GM12878 (cell line): ENCODE data around the gene C19orf33. TPM values are rescaled to one million over a fixed set of nuclear protein-coding genes. Genes with fewer than 3 reads are reported as not detected.
A peak's percentile ranks its signal among the peaks of the same experiment; 100 is the strongest.

ENCODE experiments used
- ATAC-seq: fragments of 200-7000 bp; cut with Tn5 transposase; 3 replicates; pipeline ENCODE4 v1.9.1; 2020; ENCODE audit warnings: mild to moderate bottlenecking, moderate library complexity
- BruUV-seq: library from RNA; stranded (reverse); fragments of 400-500 nt; replicated peaks from 2 replicates; lab custom pipeline; 2021; lab: Mats Ljungman, UMichigan
- CTCF ChIA-PET: fragments of 300-600 bp; sonication (Branson Sonifier 250); formaldehyde crosslinking; extraction: SDS; loops from one replicate; lab custom pipeline; 2021; ENCODE audit warnings: inconsistent platforms; lab: Yijun Ruan, JAX
- POLR2A ChIA-PET: fragments of 350-600 bp; formaldehyde crosslinking; extraction: SDS; loops from one replicate; lab custom pipeline; 2021; ENCODE audit warnings: inconsistent platforms; lab: Charles Lee
- RAD21 ChIA-PET: fragments of 300-600 bp; sonication (Branson Sonifier 250); formaldehyde crosslinking; loops from one replicate; lab custom pipeline; 2023; ENCODE audit warnings: antibody characterized with exemption; ENCODE audit not compliant: unreplicated experiment; lab: Charles Lee
- SMC1A ChIA-PET: fragments of 300-600 bp; sonication (Branson Sonifier 250); formaldehyde crosslinking; loops from one replicate; lab custom pipeline; 2023; ENCODE audit not compliant: unreplicated experiment, uncharacterized antibody; lab: Charles Lee
- DNase-seq: peaks from one replicate; pipeline ENCODE4 v3.0.0-alpha.2; 2011; ENCODE audit warnings: low read depth, low spot score
- FAIRE-seq: peaks from 3 replicates; lab custom pipeline; 2011; peaks lifted over from hg19 to GRCh38; lab: Jason Lieb, UNC
- H2AFZ ChIP-seq: 2 replicates; pipeline ENCODE4 v1.6.0; 2011; ENCODE audit warnings: low read depth, low read length, control low read depth; ENCODE audit not compliant: control insufficient read depth
- H3K27ac ChIP-seq: 2 replicates; pipeline ENCODE4 v1.5.1; 2011; ENCODE audit warnings: control low read depth; ENCODE audit not compliant: control insufficient read depth, insufficient read depth
- H3K27me3 ChIP-seq, 2 experiments: replicated peaks in 1 of 2; 2 replicates each; pipeline versions ENCODE4 v1.6.0 to v1.6.1; 2011; ENCODE audit warnings: low read length in 1 of 2; ENCODE audit not compliant: control insufficient read depth in 2 of 2, insufficient read depth in 2 of 2
- H3K36me3 ChIP-seq, 2 experiments: 2 replicates each; pipeline ENCODE4 v1.5.1; 2011; ENCODE audit warnings: low read length in 1 of 2; ENCODE audit not compliant: control insufficient read depth in 2 of 2, insufficient read depth in 2 of 2
- H3K4me1 ChIP-seq: 2 replicates; pipeline ENCODE4 v1.6.1; 2011; ENCODE audit warnings: mild to moderate bottlenecking, low read length, moderate library complexity, mixed read lengths; ENCODE audit not compliant: control insufficient read depth, insufficient read depth
- H3K4me2 ChIP-seq: 2 replicates; pipeline ENCODE4 v1.6.0; 2011; ENCODE audit warnings: control low read depth; ENCODE audit not compliant: control insufficient read depth, insufficient read depth
- H3K4me3 ChIP-seq: fragments of 200-600 bp; sonication (generic); 2 replicates; pipeline ENCODE4 v1.5.1; 2016
- H3K79me2 ChIP-seq: 2 replicates; pipeline ENCODE4 v1.6.0; 2011; ENCODE audit warnings: low read length; ENCODE audit not compliant: control insufficient read depth, insufficient read depth
- H3K9ac ChIP-seq: 2 replicates; pipeline ENCODE4 v1.8.0; 2011; ENCODE audit warnings: low read length, control low read depth, mixed read lengths; ENCODE audit not compliant: control insufficient read depth, insufficient read depth
- H3K9me3 ChIP-seq: replicated peaks from 3 replicates; pipeline ENCODE4 v1.5.1; 2011; ENCODE audit warnings: mild to moderate bottlenecking, low read length; ENCODE audit not compliant: control insufficient read depth, insufficient read depth
- H4K20me1 ChIP-seq: 2 replicates; pipeline ENCODE4 v1.6.0; 2011; ENCODE audit not compliant: control insufficient read depth, insufficient read depth
- ATF7 ChIP-seq: fragments of 450-650 bp; IDR thresholded peaks from 2 replicates; pipeline ENCODE4 v1.6.1; 2016; ENCODE audit warnings: low read depth, mild to moderate bottlenecking
- NR2C2 ChIP-seq: IDR thresholded peaks from 2 replicates; pipeline ENCODE4 v1.6.1; 2011; ENCODE audit warnings: borderline replicate concordance, low read depth; ENCODE audit not compliant: control insufficient read depth, insufficient read length
- NRF1 ChIP-seq: conservative IDR thresholded peaks from 2 replicates; pipeline ENCODE4 v1.6.1; 2011; ENCODE audit warnings: mild to moderate bottlenecking, low read depth, low read length, improper control_type of control experiment
- SIX5 ChIP-seq: IDR thresholded peaks from 2 replicates; pipeline ENCODE4 v1.6.1; 2011; ENCODE audit warnings: mild to moderate bottlenecking, low read depth, low read length, moderate library complexity; ENCODE audit not compliant: severe bottlenecking
- ZSCAN29 ChIP-seq: fragments of 450-650 bp; IDR thresholded peaks from 2 replicates; pipeline ENCODE4 v1.6.1; 2017; ENCODE audit warnings: mild to moderate bottlenecking, moderate library complexity
- WGBS: methylation state at CpG from one replicate; pipeline ENCODE4 v1.1.6; 2016; ENCODE audit warnings: low lambda C conversion rate; ENCODE audit not compliant: insufficient replicate concordance, insufficient coverage; ENCODE audit errors: missing lambda C conversion rate; 5-methylcytosine and 5-hydroxymethylcytosine counted together
- in situ Hi-C: fragments of 300-500 bp; cut with MboI; formaldehyde crosslinking; loops from 9 replicates; pipeline ENCODE4 v1.14.3; 2018; ENCODE audit warnings: mixed read lengths
- intact Hi-C: fragments of 100-400 bp; cut with micrococcal nuclease; formaldehyde crosslinking; loops from one replicate; pipeline ENCODE4 v1.14.2; 2022; ENCODE audit not compliant: unreplicated experiment
- polyA plus RNA-seq, 11 experiments: library from polyadenylated mRNA; depleted of rRNA in 4 of 11; unstranded in 6 of 11; stranded (reverse) in 5 of 11; fragments of >200 nt; fragmentation: Nextera tagmentation in 4 of 11; fragmentation: Illumina TruSeq in 1 of 11; extraction: Ambion mirVana in 4 of 11; extraction: Trizol in 1 of 11; gene quantifications; 1 replicate in 1 of 11; 2 replicates in 10 of 11; pipeline versions ENCODE4 v1.2.1 to v1.2.3, GENCODE V29; 2011 to 2016; ENCODE audit warnings: inconsistent platforms in 2 of 11, missing spikeins in 2 of 11, low read depth in 1 of 11
- total RNA-seq, 4 experiments: library from RNA; depleted of rRNA in 3 of 4; stranded (reverse); fragments of >200 nt in 3 of 4; fragmentation: Illumina TruSeq in 1 of 4; extraction: Trizol in 1 of 4; gene quantifications; 2 replicates each; pipeline versions ENCODE4 v1.2.1 to v1.2.3, GENCODE V29; 2013 to 2021
- TF ChIP-seq, protein P1 (sequence below): fragments of 450-650 bp; IDR thresholded peaks from 2 replicates; pipeline ENCODE4 v1.6.1; 2018; ENCODE audit warnings: mild to moderate bottlenecking, low read depth, moderate library complexity; ENCODE audit not compliant: partially characterized antibody
- TF ChIP-seq, protein P2 (sequence below): fragments of 450-650 bp; formaldehyde crosslinking; IDR thresholded peaks from 2 replicates; pipeline ENCODE4 v1.5.0; 2022; ENCODE audit warnings: mild to moderate bottlenecking, missing genetic modification characterization

Gene C19orf33
- total and polyA plus RNA-seq, 10 of the 15 experiments (the other 5 are each of a cell fraction or from before 2014, with no cell fraction given) = 0.28 to 0.45 TPM; not detected in 8

DNA sequence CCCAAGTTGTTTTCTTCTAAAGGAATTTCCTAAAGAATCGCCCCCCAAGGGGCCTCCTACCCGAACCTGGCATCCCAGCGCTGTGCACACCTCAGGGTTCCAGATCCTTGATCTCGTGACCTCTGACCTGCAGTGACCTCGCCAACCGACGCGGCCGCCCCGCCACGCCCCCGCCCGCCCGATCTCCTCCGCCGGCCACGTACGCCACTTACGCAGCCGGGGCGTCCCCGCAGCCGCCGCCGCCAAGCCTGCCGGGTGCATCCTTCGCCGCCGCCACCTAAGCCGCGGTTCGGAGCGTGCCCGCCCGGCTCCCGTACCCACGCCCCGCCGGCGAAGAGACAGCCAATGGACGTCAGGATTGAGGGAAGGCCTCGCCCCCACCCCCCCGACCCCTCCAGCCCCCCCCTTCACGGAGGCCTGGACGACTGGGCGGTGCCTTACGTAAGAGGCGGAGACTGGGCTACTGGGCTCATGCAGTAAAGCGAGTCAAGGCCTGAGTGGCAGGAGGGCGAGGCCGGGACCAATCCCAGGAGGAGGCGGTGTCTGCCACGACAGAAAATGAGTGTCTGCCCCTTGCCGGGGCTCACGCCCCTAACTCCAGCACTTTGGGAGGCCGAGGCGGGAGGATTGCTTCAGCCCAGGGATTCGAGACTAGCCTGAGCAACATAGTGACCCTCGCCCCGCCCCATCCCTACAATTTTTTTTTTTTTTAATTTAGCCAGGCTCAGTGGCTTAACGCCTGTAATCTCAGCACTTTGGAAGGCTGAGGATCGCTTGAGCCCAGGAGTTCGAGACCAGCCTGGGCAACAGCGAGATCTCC is 11.8 kb downstream of the C19orf33 start, which contains the start of gene YIF1B (continued):
- TF ChIP-seq ATF7 = peak; percentile 53

DNA sequence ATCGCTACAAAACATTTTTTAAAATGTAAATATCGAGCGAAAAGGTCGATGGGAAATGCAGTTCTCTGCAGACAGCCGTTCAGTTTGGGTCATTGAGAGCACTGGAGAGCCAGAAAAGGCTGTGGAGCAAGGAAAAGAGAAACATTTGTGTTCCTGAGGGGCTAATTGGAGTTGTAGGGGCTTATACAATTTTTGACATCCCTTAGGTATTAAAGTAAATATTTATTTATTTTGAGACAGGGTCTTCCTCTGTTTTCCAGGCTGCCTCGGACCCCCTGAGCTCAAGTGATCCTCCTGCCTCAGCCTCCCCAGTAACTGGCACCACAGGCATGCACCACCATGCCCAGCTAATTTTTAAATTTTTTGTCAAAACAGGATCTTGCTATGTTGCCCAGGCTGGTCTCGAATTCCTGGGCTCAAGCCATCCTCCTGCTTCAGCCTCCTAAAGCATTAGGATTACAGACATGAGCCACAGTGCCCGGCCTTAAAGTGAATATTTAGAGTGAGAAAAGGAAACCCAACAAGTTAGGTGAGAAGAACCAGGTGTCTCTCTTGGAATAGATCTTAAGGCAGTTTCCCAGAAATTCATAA is 12.5 kb downstream of the C19orf33 start:
- peak overlapping the region; percentile 51; the same call in 1 of the 2 replicates for H3K4me3 ChIP-seq
- ChIA-PET SMC1A (no interaction called here), POLR2A (no interaction called here), CTCF (no interaction called here), RAD21 (no interaction called here)
- peaks cover 3% of the 10 kb centered on the region; the same call in 1 of the 2 replicates for H3K4me1 ChIP-seq
- no TSS peak for BruUV-seq
- H3K9me3 ChIP-seq = no peaks in the 10 kb centered on the region
- H3K4me2 ChIP-seq = peak overlapping the region; percentile 56
- H3K27me3 ChIP-seq = no peaks in the 10 kb centered on the region; a peak in 2 of 4 replicates
- peaks cover 4% of the 10 kb centered on the region for H3K79me2 ChIP-seq
- peak overlapping the region; percentile 84 for H2AFZ ChIP-seq
- H3K9ac ChIP-seq = peak overlapping the region; percentile 76
- intact Hi-C loops = loop anchor here (5.0 kb wide), 1 partner anchor 74 kb away; no protein-coding TSS in a partner anchor
- FAIRE-seq (no peak), ATAC-seq (peak; percentile 26)
- H3K27ac ChIP-seq = peak overlapping the region; percentile 68
- no peaks in the 10 kb centered on the region for H4K20me1 ChIP-seq
- no peaks in the 10 kb centered on the region for H3K36me3 ChIP-seq
- in situ Hi-C loops = no loop called here
- TF ChIP-seq NRF1 = no peak
- TF ChIP-seq, protein P1, sequence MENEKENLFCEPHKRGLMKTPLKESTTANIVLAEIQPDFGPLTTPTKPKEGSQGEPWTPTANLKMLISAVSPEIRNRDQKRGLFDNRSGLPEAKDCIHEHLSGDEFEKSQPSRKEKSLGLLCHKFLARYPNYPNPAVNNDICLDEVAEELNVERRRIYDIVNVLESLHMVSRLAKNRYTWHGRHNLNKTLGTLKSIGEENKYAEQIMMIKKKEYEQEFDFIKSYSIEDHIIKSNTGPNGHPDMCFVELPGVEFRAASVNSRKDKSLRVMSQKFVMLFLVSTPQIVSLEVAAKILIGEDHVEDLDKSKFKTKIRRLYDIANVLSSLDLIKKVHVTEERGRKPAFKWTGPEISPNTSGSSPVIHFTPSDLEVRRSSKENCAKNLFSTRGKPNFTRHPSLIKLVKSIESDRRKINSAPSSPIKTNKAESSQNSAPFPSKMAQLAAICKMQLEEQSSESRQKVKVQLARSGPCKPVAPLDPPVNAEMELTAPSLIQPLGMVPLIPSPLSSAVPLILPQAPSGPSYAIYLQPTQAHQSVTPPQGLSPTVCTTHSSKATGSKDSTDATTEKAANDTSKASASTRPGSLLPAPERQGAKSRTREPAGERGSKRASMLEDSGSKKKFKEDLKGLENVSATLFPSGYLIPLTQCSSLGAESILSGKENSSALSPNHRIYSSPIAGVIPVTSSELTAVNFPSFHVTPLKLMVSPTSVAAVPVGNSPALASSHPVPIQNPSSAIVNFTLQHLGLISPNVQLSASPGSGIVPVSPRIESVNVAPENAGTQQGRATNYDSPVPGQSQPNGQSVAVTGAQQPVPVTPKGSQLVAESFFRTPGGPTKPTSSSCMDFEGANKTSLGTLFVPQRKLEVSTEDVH = no peak
- TF ChIP-seq, protein P2, sequence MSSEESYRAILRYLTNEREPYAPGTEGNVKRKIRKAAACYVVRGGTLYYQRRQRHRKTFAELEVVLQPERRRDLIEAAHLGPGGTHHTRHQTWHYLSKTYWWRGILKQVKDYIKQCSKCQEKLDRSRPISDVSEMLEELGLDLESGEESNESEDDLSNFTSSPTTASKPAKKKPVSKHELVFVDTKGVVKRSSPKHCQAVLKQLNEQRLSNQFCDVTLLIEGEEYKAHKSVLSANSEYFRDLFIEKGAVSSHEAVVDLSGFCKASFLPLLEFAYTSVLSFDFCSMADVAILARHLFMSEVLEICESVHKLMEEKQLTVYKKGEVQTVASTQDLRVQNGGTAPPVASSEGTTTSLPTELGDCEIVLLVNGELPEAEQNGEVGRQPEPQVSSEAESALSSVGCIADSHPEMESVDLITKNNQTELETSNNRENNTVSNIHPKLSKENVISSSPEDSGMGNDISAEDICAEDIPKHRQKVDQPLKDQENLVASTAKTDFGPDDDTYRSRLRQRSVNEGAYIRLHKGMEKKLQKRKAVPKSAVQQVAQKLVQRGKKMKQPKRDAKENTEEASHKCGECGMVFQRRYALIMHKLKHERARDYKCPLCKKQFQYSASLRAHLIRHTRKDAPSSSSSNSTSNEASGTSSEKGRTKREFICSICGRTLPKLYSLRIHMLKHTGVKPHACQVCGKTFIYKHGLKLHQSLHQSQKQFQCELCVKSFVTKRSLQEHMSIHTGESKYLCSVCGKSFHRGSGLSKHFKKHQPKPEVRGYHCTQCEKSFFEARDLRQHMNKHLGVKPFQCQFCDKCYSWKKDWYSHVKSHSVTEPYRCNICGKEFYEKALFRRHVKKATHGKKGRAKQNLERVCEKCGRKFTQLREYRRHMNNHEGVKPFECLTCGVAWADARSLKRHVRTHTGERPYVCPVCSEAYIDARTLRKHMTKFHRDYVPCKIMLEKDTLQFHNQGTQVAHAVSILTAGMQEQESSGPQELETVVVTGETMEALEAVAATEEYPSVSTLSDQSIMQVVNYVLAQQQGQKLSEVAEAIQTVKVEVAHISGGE = no peak
- TF ChIP-seq NR2C2 = no peak
- TF ChIP-seq ZSCAN29 = no peak
- 0 out of 2 replicates have a peak, but pooled peaks have one; percentile 2 for TF ChIP-seq ATF7
- TF ChIP-seq SIX5 = peak; percentile 43
- TF ChIP-seq, all 136 proteins: peak for 2
- no peak for DNase-seq
- 20% methylated on average over 8 of the region's 8 CpGs for WGBS
